MM.1S (cell line): ENCODE data around the gene ARPP19.

Experiments used
- CTCF ChIP-seq: fragments of 300-600 bp; sonication (generic); IDR thresholded peaks from 2 replicates; pipeline ENCODE4 v1.5.1; 2016; ENCODE audit warnings: antibody characterized with exemption, low read length, mixed read lengths
- EZH2phosphoT487 ChIP-seq: fragments of 300-600 bp; sonication (generic); IDR thresholded peaks from 2 replicates; pipeline ENCODE4 v1.6.1; 2018; ENCODE audit warnings: antibody characterized with exemption, low read length

- TF ChIP-seq CTCF, result no peak
- no peak for TF ChIP-seq EZH2phosphoT487
Observed at GRCh38 chr15:52540374-52541012, 28.3 kb downstream of the ARPP19 start.
